ENCODE measurements around the gene VWA5B2. TPM values are rescaled to one million over a fixed set of nuclear protein-coding genes. Genes with fewer than 3 reads are reported as not detected.
A peak's percentile ranks its signal among the peaks of the same experiment; 100 is the strongest.

The VWA5B2 gene
- total RNA-seq, 1 experiment from 2014 or later = 1.6 TPM

DNA sequence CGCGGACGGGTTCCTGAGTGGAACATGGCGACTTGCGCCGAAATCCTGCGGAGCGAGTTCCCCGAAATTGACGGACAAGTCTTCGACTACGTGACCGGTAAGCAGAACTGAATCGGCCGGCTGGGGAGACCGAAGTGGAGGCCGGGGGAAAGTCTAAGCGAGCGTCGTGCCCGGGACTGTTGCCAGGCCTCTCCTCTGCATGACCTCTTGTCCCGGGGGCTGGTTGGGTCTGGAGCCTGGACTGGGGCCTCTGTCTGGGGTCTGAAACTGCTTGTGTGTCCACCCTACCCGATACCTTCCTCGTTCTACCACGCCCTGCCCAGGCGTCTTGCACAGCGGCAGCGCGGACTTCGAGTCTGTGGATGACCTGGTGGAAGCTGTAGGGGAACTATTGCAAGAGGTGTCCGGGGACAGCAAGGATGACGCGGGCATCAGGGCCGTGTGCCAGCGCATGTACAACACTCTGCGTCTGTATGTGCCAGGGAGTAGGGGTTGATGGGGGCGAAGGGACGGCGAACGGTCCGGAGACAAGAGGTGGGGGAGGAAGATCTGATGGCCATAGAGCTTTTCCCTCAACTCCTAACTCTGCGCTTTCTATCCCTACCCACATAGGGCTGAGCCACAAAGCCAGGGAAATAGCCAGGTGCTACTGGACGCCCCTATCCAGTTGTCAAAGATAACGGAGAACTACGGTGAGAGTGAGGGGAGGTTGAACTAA is 43.0 kb upstream of the VWA5B2 start, which contains the start of gene ABCF3:
TSS of gene ABCF3 (plus strand) at position 16 of the 718 bp plus-strand sequence. CDS start at position 25, 9 bp downstream.
- Histone ChIP-seq H3K36me3 (ENCODE audit: control insufficient read depth, insufficient read depth, low read length) (peaks cover 3% of the 10 kb centered on the region; the same call in 1 of the 2 replicates), H3K27me3 (replicated peaks; ENCODE audit: control insufficient read depth, insufficient read depth, low read length) (no peaks in the 10 kb centered on the region), H3K4me1 (0 out of 2 replicates have a peak, but pooled peaks cover 8% of the 10 kb centered on the region), H3K4me3 (ENCODE audit: low read depth, low read length) (peak within 1 kb of the TSS; percentile 95), H3K9me3 (no peaks in the 10 kb centered on the region)
- intact Hi-C loops (cut with micrococcal nuclease; ENCODE audit: unreplicated experiment) = loop anchor here (2.0 kb wide), 1 partner anchor 42 kb away; the partner anchor contains the start of gene VWA5B2
- Mint-ChIP-seq H3K4me1 (ENCODE audit: low read depth, unreplicated experiment) (peaks cover 15% of the 10 kb centered on the region), H3K4me3 (ENCODE audit: unreplicated experiment) (peak within 1 kb of the TSS; percentile 86), H3K27ac (ENCODE audit: unreplicated experiment) (peak within 1 kb of the TSS; percentile 96), H3K27me3 (ENCODE audit: insufficient read depth, unreplicated experiment) (no peaks in the 10 kb centered on the region), H3K36me3 (ENCODE audit: insufficient read depth, unreplicated experiment) (peaks cover 68% of the 10 kb centered on the region), H3K9me3 (ENCODE audit: unreplicated experiment) (no peaks in the 10 kb centered on the region)
- TF ChIP-seq, protein P1, sequence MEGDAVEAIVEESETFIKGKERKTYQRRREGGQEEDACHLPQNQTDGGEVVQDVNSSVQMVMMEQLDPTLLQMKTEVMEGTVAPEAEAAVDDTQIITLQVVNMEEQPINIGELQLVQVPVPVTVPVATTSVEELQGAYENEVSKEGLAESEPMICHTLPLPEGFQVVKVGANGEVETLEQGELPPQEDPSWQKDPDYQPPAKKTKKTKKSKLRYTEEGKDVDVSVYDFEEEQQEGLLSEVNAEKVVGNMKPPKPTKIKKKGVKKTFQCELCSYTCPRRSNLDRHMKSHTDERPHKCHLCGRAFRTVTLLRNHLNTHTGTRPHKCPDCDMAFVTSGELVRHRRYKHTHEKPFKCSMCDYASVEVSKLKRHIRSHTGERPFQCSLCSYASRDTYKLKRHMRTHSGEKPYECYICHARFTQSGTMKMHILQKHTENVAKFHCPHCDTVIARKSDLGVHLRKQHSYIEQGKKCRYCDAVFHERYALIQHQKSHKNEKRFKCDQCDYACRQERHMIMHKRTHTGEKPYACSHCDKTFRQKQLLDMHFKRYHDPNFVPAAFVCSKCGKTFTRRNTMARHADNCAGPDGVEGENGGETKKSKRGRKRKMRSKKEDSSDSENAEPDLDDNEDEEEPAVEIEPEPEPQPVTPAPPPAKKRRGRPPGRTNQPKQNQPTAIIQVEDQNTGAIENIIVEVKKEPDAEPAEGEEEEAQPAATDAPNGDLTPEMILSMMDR (IDR thresholded peaks at IDR 0.05; ENCODE audit: insufficient read depth in 1 of 2, low read depth in 1 of 2, low read length in 1 of 2, severe bottlenecking in 1 of 2, unreplicated experiment in 1 of 2) = no peak
- no TSS peak for BruUV-seq (replicated peaks)
- no peak for DNase-seq
- CTCF ChIA-PET = interaction anchor here (0.9 to 1.0 kb wide), 2 partner anchors 9 to 41 kb away, joined by 3 to 4 read pairs; no protein-coding TSS in a partner anchor
- POLR2A ChIA-PET = interaction anchor here (0.5 to 1.4 kb wide), 9 partner anchors 11 to 168 kb away, joined by 3 to 8 read pairs (median 4); partner anchors contain the start of genes ABCC5, AP2M1 and EIF2B5

DNA sequence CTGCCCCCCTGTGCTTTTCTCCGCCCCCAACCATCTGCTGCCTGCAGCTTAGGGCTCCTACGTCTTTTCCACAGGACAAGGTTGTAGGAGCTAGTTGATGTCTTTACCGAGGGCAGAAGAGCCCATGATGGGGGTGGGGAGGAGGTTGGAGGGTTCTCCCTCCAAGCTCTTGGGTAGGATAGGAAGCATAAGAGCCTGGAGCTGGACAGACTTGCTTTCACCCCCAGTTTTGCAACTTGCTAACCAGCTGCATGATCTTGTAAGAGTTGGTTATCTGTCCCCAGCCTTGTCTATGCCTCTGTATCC is 42.5 kb upstream of the VWA5B2 start:
- TF ChIP-seq, protein P1 (IDR thresholded peaks at IDR 0.05; ENCODE audit: insufficient read depth in 1 of 2, low read depth in 1 of 2, low read length in 1 of 2, severe bottlenecking in 1 of 2, unreplicated experiment in 1 of 2) = no peak
- H3K4me3 ChIP-seq (ENCODE audit: low read depth, low read length) = peak overlapping the region; percentile 95
- H3K27me3 ChIP-seq (replicated peaks; ENCODE audit: control insufficient read depth, insufficient read depth, low read length) = no peaks in the 10 kb centered on the region
- CTCF ChIA-PET = no interaction called here
- no peak for DNase-seq
- peaks cover 15% of the 10 kb centered on the region for H3K4me1 Mint-ChIP-seq (ENCODE audit: low read depth, unreplicated experiment)
- H3K27me3 Mint-ChIP-seq (ENCODE audit: insufficient read depth, unreplicated experiment) = no peaks in the 10 kb centered on the region
- H3K36me3 ChIP-seq (ENCODE audit: control insufficient read depth, insufficient read depth, low read length) = peaks cover 1% of the 10 kb centered on the region; the same call in 1 of the 2 replicates
- 0 out of 2 replicates have a peak, but pooled peaks cover 8% of the 10 kb centered on the region for H3K4me1 ChIP-seq
- BruUV-seq (replicated peaks) = TSS peak; percentile 53
- H3K27ac Mint-ChIP-seq (ENCODE audit: unreplicated experiment) = peak overlapping the region; percentile 96
- POLR2A ChIA-PET = interaction anchor here (0.5 to 1.1 kb wide), 2 partner anchors 10 to 48 kb away, joined by 3 to 6 read pairs; no protein-coding TSS in a partner anchor
- no peaks in the 10 kb centered on the region for H3K9me3 Mint-ChIP-seq (ENCODE audit: unreplicated experiment)
- no peaks in the 10 kb centered on the region for H3K9me3 ChIP-seq
- intact Hi-C loops (cut with micrococcal nuclease; ENCODE audit: unreplicated experiment) = loop anchor here (2.0 kb wide), 1 partner anchor 42 kb away; the partner anchor contains the start of gene VWA5B2
- H3K36me3 Mint-ChIP-seq (ENCODE audit: insufficient read depth, unreplicated experiment) = peaks cover 67% of the 10 kb centered on the region
- peak overlapping the region; percentile 86 for H3K4me3 Mint-ChIP-seq (ENCODE audit: unreplicated experiment)

DNA sequence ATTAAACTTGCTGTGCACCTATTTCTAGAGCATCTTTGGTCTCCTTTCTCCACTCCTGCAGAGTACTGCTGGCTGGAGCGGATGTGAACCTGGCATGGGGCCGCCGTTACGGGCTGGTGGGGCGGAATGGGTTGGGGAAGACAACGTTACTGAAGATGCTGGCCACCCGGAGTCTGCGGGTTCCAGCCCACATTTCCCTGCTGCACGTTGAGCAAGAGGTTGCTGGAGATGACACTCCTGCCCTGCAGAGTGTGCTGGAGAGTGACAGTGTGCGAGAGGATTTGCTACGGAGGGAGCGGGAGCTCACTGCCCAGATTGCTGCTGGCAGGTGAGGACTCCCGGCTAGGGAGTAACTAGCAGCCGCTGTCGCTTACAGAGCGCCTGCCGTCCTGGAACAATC is 41.3 kb upstream of the VWA5B2 start:
- H3K36me3 ChIP-seq (ENCODE audit: control insufficient read depth, insufficient read depth, low read length) = 0 out of 2 replicates have a peak, but pooled peaks cover 1% of the 10 kb centered on the region

More for the DNA sequence above, 41.3 kb upstream of the VWA5B2 start:
- H3K27me3 ChIP-seq (replicated peaks; ENCODE audit: control insufficient read depth, insufficient read depth, low read length) = no peaks in the 10 kb centered on the region
- no peak for DNase-seq
- TF ChIP-seq, protein P1 (IDR thresholded peaks at IDR 0.05; ENCODE audit: insufficient read depth in 1 of 2, low read depth in 1 of 2, low read length in 1 of 2, severe bottlenecking in 1 of 2, unreplicated experiment in 1 of 2) = no peak
- H3K9me3 ChIP-seq = no peaks in the 10 kb centered on the region
- no peak overlapping the region for H3K4me3 ChIP-seq (ENCODE audit: low read depth, low read length)
- no TSS peak for BruUV-seq (replicated peaks)
- Mint-ChIP-seq H3K4me3 (ENCODE audit: unreplicated experiment) (no peak overlapping the region), H3K4me1 (ENCODE audit: low read depth, unreplicated experiment) (peaks cover 15% of the 10 kb centered on the region), H3K9me3 (ENCODE audit: unreplicated experiment) (no peaks in the 10 kb centered on the region), H3K27me3 (ENCODE audit: insufficient read depth, unreplicated experiment) (no peaks in the 10 kb centered on the region), H3K27ac (ENCODE audit: unreplicated experiment) (no peak overlapping the region), H3K36me3 (ENCODE audit: insufficient read depth, unreplicated experiment) (peaks cover 70% of the 10 kb centered on the region)
- ChIA-PET POLR2A (no interaction called here), CTCF (no interaction called here)
- H3K4me1 ChIP-seq = 0 out of 2 replicates have a peak, but pooled peaks cover 8% of the 10 kb centered on the region
- intact Hi-C loops (cut with micrococcal nuclease; ENCODE audit: unreplicated experiment) = no loop called here
